ENCODE results near the gene ULK1.
"Not testable (repeated sequence)": the region's sequence is repeated elsewhere in the genome, so short reads cannot be mapped to it uniquely, and the experiment has no call there.

ULK1 gene

GRCh38 chr12:131862084-131862441 lies 32.4 kb upstream of the ULK1 start:
- DNase-seq = no peak

GRCh38 chr12:131862600-131862993 lies 31.8 kb upstream of the ULK1 start:
- DNase-seq = peak; percentile 50

GRCh38 chr12:131862994-131863710 lies 31.3 kb upstream of the ULK1 start:
- DNase-seq = no peak

GRCh38 chr12:131863711-131864396 lies 30.6 kb upstream of the ULK1 start:
- peak; percentile 39 for DNase-seq

GRCh38 chr12:131864469-131864868 lies 30.0 kb upstream of the ULK1 start:
- DNase-seq = no peak

GRCh38 chr12:131865180-131865875 lies 29.1 kb upstream of the ULK1 start:
- DNase-seq = no peak

GRCh38 chr12:131867471-131867870 lies 27.0 kb upstream of the ULK1 start:
- DNase-seq = no peak

GRCh38 chr12:131867891-131868675 lies 26.3 kb upstream of the ULK1 start:
- DNase-seq = no peak

- DNase-seq = no peak
Measured at GRCh38 chr12:131869871-131870418, 24.5 kb upstream of the ULK1 start.

- DNase-seq = no peak
Measured at GRCh38 chr12:131871677-131872076, 22.7 kb upstream of the ULK1 start.

- DNase-seq = no peak
Measured at GRCh38 chr12:131872154-131873051, 22.0 kb upstream of the ULK1 start.

- no peak for DNase-seq
Measured at GRCh38 chr12:131873293-131873692, 21.1 kb upstream of the ULK1 start.

- DNase-seq = not testable (repeated sequence)
Measured at GRCh38 chr12:131874972-131875371, 19.4 kb upstream of the ULK1 start.

- not testable (repeated sequence) for DNase-seq
Measured at GRCh38 chr12:131877216-131877615, 17.2 kb upstream of the ULK1 start.

GRCh38 chr12:131878436-131878835 lies 16.0 kb upstream of the ULK1 start:
- DNase-seq = not testable (repeated sequence)

- DNase-seq = no peak
Measured at GRCh38 chr12:131882804-131883520, 11.5 kb upstream of the ULK1 start.

GRCh38 chr12:131883521-131883900 lies 10.9 kb upstream of the ULK1 start:
- no peak for DNase-seq

GRCh38 chr12:131885076-131885475 lies 9.3 kb upstream of the ULK1 start:
- DNase-seq = not testable (repeated sequence)

GRCh38 chr12:131885543-131886057 lies 8.8 kb upstream of the ULK1 start:
- no peak for DNase-seq

- DNase-seq = not testable (repeated sequence)
Measured at GRCh38 chr12:131891722-131892121, 2.7 kb upstream of the ULK1 start.
